NCI-H2196 treated with DMSO at 0.1 percent for 48 hours (cell line): ENCODE results near the gene TM2D3.
"Not testable (repeated sequence)": the region's sequence is repeated elsewhere in the genome, so short reads cannot be mapped to it uniquely, and the experiment has no call there.

Experiments used
- DNase-seq: peaks from one replicate; lab custom pipeline; 2025; ENCODE audit not compliant: unreplicated experiment; lab: John Stamatoyannopoulos, UW

TM2D3 gene

GRCh38 chr15:101657968-101658784 is 6.0 kb upstream of the TM2D3 start:
- peak; percentile 22 for DNase-seq

- DNase-seq, result no peak
These were observed 5.0 kb upstream of the TM2D3 start for GRCh38 chr15:101657171-101657570.

GRCh38 chr15:101654624-101655337 is 2.6 kb upstream of the TM2D3 start:
- DNase-seq, result not testable (repeated sequence)

- DNase-seq, result no peak
These were observed 2.0 kb upstream of the TM2D3 start for GRCh38 chr15:101654171-101654570.

- DNase-seq, result no peak
These were observed 727 bp upstream of the TM2D3 start for GRCh38 chr15:101652786-101653430.

GRCh38 chr15:101651554-101652097 is 555 bp downstream of the TM2D3 start:
- DNase-seq, result no peak

GRCh38 chr15:101650145-101650544 is 2.0 kb downstream of the TM2D3 start:
- DNase-seq, result no peak

GRCh38 chr15:101648356-101648755 is 3.8 kb downstream of the TM2D3 start:
- DNase-seq, result no peak

GRCh38 chr15:101647251-101647650 is 4.9 kb downstream of the TM2D3 start:
- DNase-seq, result no peak

GRCh38 chr15:101646672-101647071 is 5.5 kb downstream of the TM2D3 start:
- DNase-seq, result no peak

- DNase-seq, result no peak
These were observed 9.8 kb downstream of the TM2D3 start for GRCh38 chr15:101642361-101642760.

- DNase-seq, result no peak
These were observed 10.3 kb downstream of the TM2D3 start for GRCh38 chr15:101641894-101642293.

GRCh38 chr15:101641129-101641764 is 10.9 kb downstream of the TM2D3 start:
- no peak for DNase-seq

GRCh38 chr15:101639667-101640066 is 12.5 kb downstream of the TM2D3 start:
- DNase-seq, result no peak

- DNase-seq, result no peak
These were observed 14.3 kb downstream of the TM2D3 start for GRCh38 chr15:101637919-101638318.

- DNase-seq, result no peak
These were observed 14.7 kb downstream of the TM2D3 start for GRCh38 chr15:101637516-101637915.

GRCh38 chr15:101637038-101637437 is 15.1 kb downstream of the TM2D3 start:
- no peak for DNase-seq

GRCh38 chr15:101635944-101636727 is 16.0 kb downstream of the TM2D3 start:
- DNase-seq, result no peak

- no peak for DNase-seq
These were observed 18.8 kb downstream of the TM2D3 start for GRCh38 chr15:101633356-101633755.

GRCh38 chr15:101626729-101627128 is 25.5 kb downstream of the TM2D3 start:
- not testable (repeated sequence) for DNase-seq
